ENCODE results near the gene PRKD2. TPM values are rescaled to one million over a fixed set of nuclear protein-coding genes. Genes with fewer than 3 reads are reported as not detected.
A peak's percentile ranks its signal among the peaks of the same experiment; 100 is the strongest.

Gene PRKD2
- total RNA-seq, 4 donors from 2014 or later: 57.0 to 88.8 (median 64.0) TPM

DNA sequence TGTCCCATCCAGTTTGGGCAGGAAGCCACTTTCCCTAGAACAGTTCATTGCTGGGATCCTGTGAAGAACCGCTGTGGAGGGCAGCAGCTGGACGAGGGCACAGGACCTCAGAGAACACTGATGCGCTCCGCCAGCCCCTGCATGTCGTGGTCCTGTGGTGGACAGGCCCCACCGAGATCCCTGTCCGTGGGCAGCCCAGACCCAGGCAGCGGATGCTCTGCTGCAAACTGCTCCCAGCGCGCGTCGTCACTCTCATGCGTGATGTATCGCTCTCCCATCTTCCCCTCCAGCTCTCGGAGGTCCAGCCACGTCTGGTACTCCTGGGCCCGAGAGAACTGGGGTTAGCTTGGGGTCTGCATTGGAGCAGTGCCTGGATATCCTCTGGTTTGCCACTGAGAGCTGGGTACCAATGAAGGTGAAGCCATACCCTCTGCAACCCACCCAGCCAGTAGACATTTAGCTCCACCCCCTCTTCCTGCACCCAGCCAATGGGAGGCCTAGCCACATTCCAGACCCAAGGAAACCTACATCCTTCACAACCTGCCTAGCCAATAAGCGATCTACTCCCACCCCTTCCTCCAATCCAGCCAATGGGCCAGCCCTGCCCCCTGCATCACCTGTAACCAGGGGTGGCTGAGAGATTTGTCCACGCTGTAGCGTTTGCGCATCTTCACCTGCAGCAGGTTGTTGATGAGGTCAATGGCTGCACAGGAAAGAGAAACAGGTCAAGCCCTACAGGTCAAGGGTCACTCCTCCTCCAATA lies 42.3 kb downstream of the PRKD2 start:
- Histone ChIP-seq H3K4me3 (no peak overlapping the region), H3K27me3 (no peaks in the 10 kb centered on the region), H3K9me3 (no peaks in the 10 kb centered on the region), H3K27ac (no peak overlapping the region), H3K36me3 (peaks cover 0 to 56% (median 0%) of the 10 kb centered on the region in 3 donors), H3K4me1 (no peaks in the 10 kb centered on the region)
- DNase-seq: no peak
- no peak for TF ChIP-seq POLR2A (IDR thresholded peaks at IDR 0.05)
- TF ChIP-seq, protein P1, sequence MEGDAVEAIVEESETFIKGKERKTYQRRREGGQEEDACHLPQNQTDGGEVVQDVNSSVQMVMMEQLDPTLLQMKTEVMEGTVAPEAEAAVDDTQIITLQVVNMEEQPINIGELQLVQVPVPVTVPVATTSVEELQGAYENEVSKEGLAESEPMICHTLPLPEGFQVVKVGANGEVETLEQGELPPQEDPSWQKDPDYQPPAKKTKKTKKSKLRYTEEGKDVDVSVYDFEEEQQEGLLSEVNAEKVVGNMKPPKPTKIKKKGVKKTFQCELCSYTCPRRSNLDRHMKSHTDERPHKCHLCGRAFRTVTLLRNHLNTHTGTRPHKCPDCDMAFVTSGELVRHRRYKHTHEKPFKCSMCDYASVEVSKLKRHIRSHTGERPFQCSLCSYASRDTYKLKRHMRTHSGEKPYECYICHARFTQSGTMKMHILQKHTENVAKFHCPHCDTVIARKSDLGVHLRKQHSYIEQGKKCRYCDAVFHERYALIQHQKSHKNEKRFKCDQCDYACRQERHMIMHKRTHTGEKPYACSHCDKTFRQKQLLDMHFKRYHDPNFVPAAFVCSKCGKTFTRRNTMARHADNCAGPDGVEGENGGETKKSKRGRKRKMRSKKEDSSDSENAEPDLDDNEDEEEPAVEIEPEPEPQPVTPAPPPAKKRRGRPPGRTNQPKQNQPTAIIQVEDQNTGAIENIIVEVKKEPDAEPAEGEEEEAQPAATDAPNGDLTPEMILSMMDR (IDR thresholded peaks at IDR 0.05): no peak

DNA sequence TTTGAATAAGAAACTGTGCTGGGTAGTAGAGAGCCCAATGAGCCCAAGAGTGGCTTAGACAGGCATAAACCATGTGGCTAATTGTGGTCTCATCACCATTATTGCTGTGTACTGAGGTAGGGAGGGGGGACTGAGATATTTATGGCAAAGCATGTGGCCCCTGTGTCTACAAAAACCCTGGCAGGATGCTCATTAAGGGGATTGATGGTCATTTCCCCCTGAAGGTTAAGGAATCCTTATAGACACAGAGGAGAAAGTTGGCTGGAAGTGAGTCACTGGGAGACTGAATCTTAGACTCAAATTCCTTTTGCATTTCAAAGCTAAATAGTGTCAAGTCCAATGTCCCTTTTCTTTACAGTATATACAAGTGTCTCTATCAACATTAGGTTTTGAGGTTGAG lies 46.1 kb downstream of the PRKD2 start:
- no peak overlapping the region for H3K4me3 ChIP-seq
- H3K36me3 ChIP-seq: peaks cover 0 to 25% (median 0%) of the 10 kb centered on the region in 3 donors
- H3K4me1 ChIP-seq: no peaks in the 10 kb centered on the region
- TF ChIP-seq, protein P1 (IDR thresholded peaks at IDR 0.05): no peak
- TF ChIP-seq POLR2A (IDR thresholded peaks at IDR 0.05): no peak
- H3K9me3 ChIP-seq: no peaks in the 10 kb centered on the region
- H3K27ac ChIP-seq: no peak overlapping the region
- H3K27me3 ChIP-seq: no peaks in the 10 kb centered on the region
- no peak for DNase-seq

DNA sequence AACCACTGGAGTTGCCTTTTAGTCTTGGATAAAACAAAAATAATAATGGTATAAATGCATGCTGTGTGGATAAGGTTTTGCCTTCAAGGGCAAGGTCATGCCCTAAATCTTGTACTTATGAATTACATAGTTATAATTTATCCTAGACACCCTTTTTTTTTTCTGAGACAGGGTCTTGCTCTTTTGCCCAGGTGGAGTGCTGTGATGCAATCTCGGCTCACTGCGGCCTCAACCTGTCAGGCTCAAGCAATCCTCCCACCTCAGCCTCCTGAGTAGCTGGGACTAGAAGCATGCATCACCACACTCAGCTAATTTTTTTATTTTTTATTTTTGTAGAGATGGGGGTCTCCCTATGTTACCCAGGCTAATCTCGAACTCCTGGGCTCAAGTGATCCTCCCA lies 48.3 kb downstream of the PRKD2 start:
- H3K27me3 ChIP-seq: no peaks in the 10 kb centered on the region
- H3K4me1 ChIP-seq: no peaks in the 10 kb centered on the region
- no peak for TF ChIP-seq POLR2A (IDR thresholded peaks at IDR 0.05)
- TF ChIP-seq, protein P1 (IDR thresholded peaks at IDR 0.05): no peak
- no peak overlapping the region for H3K4me3 ChIP-seq
- H3K27ac ChIP-seq: no peak overlapping the region
- H3K9me3 ChIP-seq: no peaks in the 10 kb centered on the region
- H3K36me3 ChIP-seq: peaks cover 0 to 8% (median 0%) of the 10 kb centered on the region in 3 donors
- DNase-seq: no peak

DNA sequence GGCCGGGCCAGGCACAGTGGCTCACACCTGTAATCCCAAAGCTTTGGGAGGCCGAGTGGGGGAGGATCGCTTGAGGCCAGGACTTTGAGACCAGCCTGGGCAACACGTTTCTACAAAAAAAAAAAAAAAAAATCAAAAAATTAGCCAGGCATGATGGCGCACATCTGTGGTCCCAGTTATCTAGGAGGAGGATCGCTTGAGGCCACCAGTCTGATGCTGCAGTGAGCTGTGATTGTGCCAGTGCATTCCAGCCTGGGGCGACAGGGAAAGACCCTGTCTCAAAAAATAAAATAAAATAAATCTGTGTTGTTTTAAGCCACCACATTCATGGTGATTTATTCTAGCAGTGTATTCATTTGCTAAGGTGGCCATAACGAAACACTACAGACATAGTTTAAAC lies 51.8 kb downstream of the PRKD2 start:
- Histone ChIP-seq H3K9me3 (no peaks in the 10 kb centered on the region), H3K27ac (no peak overlapping the region), H3K36me3 (no peaks in the 10 kb centered on the region), H3K4me3 (no peak overlapping the region), H3K4me1 (peaks cover 0 to 15% (median 7%) of the 10 kb centered on the region in 4 donors), H3K27me3 (peaks cover 2 to 6% of the 10 kb centered on the region in 2 donors)
- no peak for DNase-seq
- TF ChIP-seq, protein P1 (IDR thresholded peaks at IDR 0.05): no peak

DNA sequence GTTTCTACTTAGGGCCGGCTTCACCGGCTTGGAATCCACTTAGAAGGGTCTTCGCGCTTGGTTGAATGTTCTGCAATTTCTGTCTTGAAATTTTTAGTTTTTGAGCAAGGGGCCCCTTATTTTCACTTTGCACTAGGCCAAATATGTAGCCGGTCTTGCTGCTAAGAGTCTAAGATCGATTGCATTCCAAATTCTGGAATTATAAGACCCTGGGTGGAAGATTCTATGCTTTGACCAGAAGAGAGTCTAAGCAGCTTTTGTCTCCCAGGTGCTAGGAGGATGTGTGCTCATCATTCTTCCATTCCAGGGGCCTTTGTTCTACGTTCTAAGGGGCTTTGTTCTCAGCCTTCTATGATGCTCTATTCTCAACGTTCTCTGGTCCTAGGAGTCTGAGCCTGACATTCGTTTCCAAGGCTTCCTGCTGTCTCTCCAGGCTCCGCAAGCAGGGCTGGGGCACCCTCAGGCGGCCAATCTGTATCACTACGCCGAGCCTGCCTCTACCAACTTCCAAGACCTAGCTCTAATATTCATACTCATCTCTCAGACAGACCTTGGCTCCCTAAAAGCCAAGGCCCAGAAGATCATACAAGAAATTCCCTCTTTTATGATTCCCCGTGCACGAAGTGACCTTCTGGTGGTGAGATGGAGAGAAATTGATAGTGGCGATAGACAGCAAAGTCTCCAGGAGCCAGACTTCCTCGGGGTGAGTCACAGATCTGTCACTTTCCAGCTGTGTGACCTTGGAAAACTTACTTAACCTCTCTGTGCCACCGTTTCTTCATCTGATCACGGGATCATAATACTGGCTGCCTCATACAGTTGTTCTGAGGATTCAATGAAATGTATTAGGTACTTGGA lies 55.0 kb downstream of the PRKD2 start:
- no peaks in the 10 kb centered on the region for H3K9me3 ChIP-seq
- peaks cover 0 to 26% (median 14%) of the 10 kb centered on the region in 4 donors for H3K4me1 ChIP-seq
- peaks cover 3 to 19% of the 10 kb centered on the region in 2 donors for H3K27me3 ChIP-seq
- TF ChIP-seq, protein P1 (IDR thresholded peaks at IDR 0.05): peak; percentile 79 to 95 (median 90)
- no peak for TF ChIP-seq POLR2A (IDR thresholded peaks at IDR 0.05)
- peak overlapping the region; percentile 23 to 58 (median 42) for H3K4me3 ChIP-seq
- H3K27ac ChIP-seq: peak overlapping the region; percentile 9 to 75 (median 65)
- DNase-seq: peak; percentile 81 to 92 (median 83)
- H3K36me3 ChIP-seq: no peaks in the 10 kb centered on the region

All from Peyer's patch (tissue), 4 donors.